Right atrium auricular region (tissue), 2 donors: ENCODE results near the gene TELO2. TPM values are rescaled to one million over a fixed set of nuclear protein-coding genes. Genes with fewer than 3 reads are reported as not detected.

Source experiments
- DNase-seq: peaks from one replicate; pipeline ENCODE4 v3.0.0-alpha.2; 2019; ENCODE audit warnings: low spot score
- H3K27ac ChIP-seq, 2 donors: fragments of 200-600 bp; sonication (generic); 1 replicate in 1 of 2; 2 replicates in 1 of 2; pipeline ENCODE4 v1.5.1; 2016 to 2019
- H3K27me3 ChIP-seq, 2 donors: fragments of 200-600 bp; sonication (generic); one replicate each; pipeline versions ENCODE4 v1.5.1 to v1.6.0; 2017 to 2019
- H3K36me3 ChIP-seq: fragments of 200-600 bp; sonication (generic); one replicate; pipeline ENCODE4 v1.5.1; 2016
- H3K4me1 ChIP-seq, 2 donors: fragments of 200-600 bp; sonication (generic); one replicate each; pipeline versions ENCODE4 v1.5.1 to v1.6.0; 2017 to 2019
- H3K4me3 ChIP-seq, 2 donors: fragments of 200-600 bp; sonication (generic); 1 replicate in 1 of 2; 2 replicates in 1 of 2; pipeline ENCODE4 v1.5.1; 2017 to 2019; ENCODE audit warnings: mild to moderate bottlenecking in 1 of 2, moderate library complexity in 1 of 2
- H3K9me3 ChIP-seq, 2 donors: fragments of 200-600 bp; sonication (generic); one replicate each; pipeline ENCODE4 v1.5.1; 2019
- CTCF ChIP-seq, 2 donors: fragments of 200-600 bp; sonication (generic); IDR thresholded peaks; one replicate each; pipeline ENCODE4 v1.5.1; 2019; ENCODE audit warnings: antibody characterized with exemption in 2 of 2
- total RNA-seq, 2 donors: library from RNA; depleted of rRNA; stranded (reverse); fragments of >200 nt; gene quantifications; one replicate each; pipeline ENCODE4 v1.1.0, GENCODE V29; 2016

Gene TELO2
- total RNA-seq, 2 donors from 2014 or later: 11.3 to 11.5 TPM

- Histone ChIP-seq H3K27me3 (no peaks in the 10 kb centered on the region), H3K9me3 (no peaks in the 10 kb centered on the region), H3K4me1 (peaks cover 0 to 30% of the 10 kb centered on the region in 2 donors), H3K27ac (peak overlapping the region; percentile 92 to 95), H3K4me3 (peak overlapping the region in 1 of 2 donors; percentile 5), H3K36me3 (peaks cover 47% of the 10 kb centered on the region)
- DNase-seq: no peak
- no peak for TF ChIP-seq CTCF (IDR thresholded peaks at IDR 0.05)
Observed at GRCh38 chr16:1495211-1495888, 2.2 kb downstream of the TELO2 start.

- H3K36me3 ChIP-seq: peaks cover 52% of the 10 kb centered on the region
- DNase-seq: no peak
- no peaks in the 10 kb centered on the region for H3K9me3 ChIP-seq
- H3K4me1 ChIP-seq: peaks cover 0 to 30% of the 10 kb centered on the region in 2 donors
- no peaks in the 10 kb centered on the region for H3K27me3 ChIP-seq
- TF ChIP-seq CTCF (IDR thresholded peaks at IDR 0.05): no peak
- no peak overlapping the region for H3K4me3 ChIP-seq
- no peak overlapping the region for H3K27ac ChIP-seq
Observed at GRCh38 chr16:1495889-1496262, 2.7 kb downstream of the TELO2 start.

GRCh38 chr16:1496464-1496863, 3.3 kb downstream of the TELO2 start:
- peaks cover 58% of the 10 kb centered on the region for H3K36me3 ChIP-seq

GRCh38 chr16:1497014-1497598, 3.9 kb downstream of the TELO2 start:
- H3K27ac ChIP-seq: no peak overlapping the region
- no peak for TF ChIP-seq CTCF (IDR thresholded peaks at IDR 0.05)
- no peak for DNase-seq
- H3K36me3 ChIP-seq: peaks cover 65% of the 10 kb centered on the region
- H3K9me3 ChIP-seq: no peaks in the 10 kb centered on the region
- H3K4me3 ChIP-seq: no peak overlapping the region
- peaks cover 0 to 30% of the 10 kb centered on the region in 2 donors for H3K4me1 ChIP-seq
- no peaks in the 10 kb centered on the region for H3K27me3 ChIP-seq

More at GRCh38 chr16:1496464-1496863, 3.3 kb downstream of the TELO2 start:
- no peak for TF ChIP-seq CTCF (IDR thresholded peaks at IDR 0.05)
- no peak overlapping the region for H3K4me3 ChIP-seq
- peaks cover 0 to 30% of the 10 kb centered on the region in 2 donors for H3K4me1 ChIP-seq
- H3K27ac ChIP-seq: no peak overlapping the region
- DNase-seq: no peak
- H3K27me3 ChIP-seq: no peaks in the 10 kb centered on the region
- H3K9me3 ChIP-seq: no peaks in the 10 kb centered on the region

- H3K36me3 ChIP-seq: peaks cover 84% of the 10 kb centered on the region
- no peak overlapping the region for H3K4me3 ChIP-seq
- no peaks in the 10 kb centered on the region for H3K27me3 ChIP-seq
- no peak for TF ChIP-seq CTCF (IDR thresholded peaks at IDR 0.05)
- peaks cover 0 to 18% of the 10 kb centered on the region in 2 donors for H3K4me1 ChIP-seq
- no peaks in the 10 kb centered on the region for H3K9me3 ChIP-seq
- DNase-seq: no peak
- H3K27ac ChIP-seq: no peak overlapping the region
Observed at GRCh38 chr16:1498899-1499676, 5.9 kb downstream of the TELO2 start.
